Suprapubic skin (tissue), 4 donors: ENCODE results near the gene LRFN2. TPM values are rescaled to one million over a fixed set of nuclear protein-coding genes. Genes with fewer than 3 reads are reported as not detected.

Source experiments
- DNase-seq, 2 donors: peaks; one replicate each; pipeline ENCODE4 v3.0.0-alpha.2; 2019; ENCODE audit warnings: low spot score in 2 of 2
- H3K27ac ChIP-seq: fragments of 200-600 bp; sonication (generic); one replicate; pipeline ENCODE4 v1.5.1; 2019
- H3K27me3 ChIP-seq: fragments of 200-600 bp; sonication (generic); one replicate; pipeline ENCODE4 v1.5.1; 2019
- H3K36me3 ChIP-seq: fragments of 200-600 bp; sonication (generic); one replicate; pipeline ENCODE4 v1.5.1; 2019
- H3K4me1 ChIP-seq: fragments of 200-600 bp; sonication (generic); one replicate; pipeline ENCODE4 v1.5.1; 2019
- H3K4me3 ChIP-seq: fragments of 200-600 bp; sonication (generic); one replicate; pipeline ENCODE4 v1.5.1; 2019; ENCODE audit warnings: mild to moderate bottlenecking
- H3K9me3 ChIP-seq: fragments of 200-600 bp; sonication (generic); one replicate; pipeline ENCODE4 v1.5.1; 2019
- CTCF ChIP-seq, 2 donors: fragments of 200-600 bp in 1 of 2; fragments of 450-650 bp in 1 of 2; sonication (generic) in 1 of 2; IDR thresholded peaks; one replicate each; pipeline ENCODE4 v1.5.1; 2016 to 2019; ENCODE audit warnings: antibody characterized with exemption in 2 of 2, mild to moderate bottlenecking in 1 of 2, moderate library complexity in 1 of 2
- EP300 ChIP-seq: sonication (generic); formaldehyde crosslinking; IDR thresholded peaks from one replicate; pipeline ENCODE4 v1.6.1; 2017; ENCODE audit warnings: antibody characterized with exemption
- POLR2A ChIP-seq, 2 donors: fragments of 450-650 bp; IDR thresholded peaks; one replicate each; pipeline ENCODE4 v1.6.1; 2017; ENCODE audit warnings: antibody characterized with exemption in 2 of 2, mild to moderate bottlenecking in 2 of 2, moderate library complexity in 2 of 2
- POLR2AphosphoS5 ChIP-seq, 3 donors: sonication (generic); formaldehyde crosslinking; IDR thresholded peaks; one replicate each; pipeline ENCODE4 v1.6.1; 2017; ENCODE audit warnings: antibody characterized with exemption in 3 of 3
- WGBS: methylation state at CpG from one replicate; pipeline ENCODE4 v1.1.5; 2018; 5-methylcytosine and 5-hydroxymethylcytosine counted together
- total RNA-seq, 4 donors: library from RNA; depleted of rRNA; stranded (reverse); fragments of >200 nt; gene quantifications; one replicate each; pipeline ENCODE4 v1.1.0, GENCODE V29; 2016

LRFN2 gene
- total RNA-seq, 4 donors from 2014 or later: not detected

DNA sequence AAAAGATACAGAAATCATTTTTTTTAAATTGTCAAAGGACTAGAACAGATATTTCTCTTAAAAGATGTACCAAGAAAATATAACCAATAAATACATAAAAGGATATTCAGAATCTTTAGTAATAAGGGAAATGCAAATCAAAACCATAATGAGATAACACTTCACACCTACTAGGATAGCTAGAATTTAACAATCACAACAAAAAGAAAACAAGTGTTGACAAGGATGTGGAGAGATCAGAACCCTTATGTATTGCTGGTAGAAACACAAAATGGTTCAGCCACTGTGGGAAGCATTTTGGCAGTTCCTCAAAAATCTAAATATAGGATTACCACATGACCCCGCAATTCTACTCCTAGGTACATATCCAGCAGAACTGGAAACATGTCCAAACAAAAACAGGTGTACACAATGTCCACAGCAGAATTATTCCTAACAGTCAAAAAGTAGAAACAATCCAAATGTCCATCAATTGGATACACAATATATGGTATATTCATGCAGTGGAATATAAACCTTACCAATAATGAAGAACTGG lies 211.0 kb downstream of the LRFN2 start:
- no peaks in the 10 kb centered on the region for H3K4me1 ChIP-seq
- no peak overlapping the region for H3K4me3 ChIP-seq
- no peak overlapping the region for H3K27ac ChIP-seq
- WGBS: 69% methylated on average over 1 of the region's 1 CpG
- DNase-seq: no peak
- H3K36me3 ChIP-seq: no peaks in the 10 kb centered on the region
- no peaks in the 10 kb centered on the region for H3K9me3 ChIP-seq
- no peak for TF ChIP-seq POLR2AphosphoS5 (IDR thresholded peaks at IDR 0.05)
- TF ChIP-seq POLR2A (IDR thresholded peaks at IDR 0.05): no peak
- no peak for TF ChIP-seq CTCF (IDR thresholded peaks at IDR 0.05)
- no peak for TF ChIP-seq EP300
- no peaks in the 10 kb centered on the region for H3K27me3 ChIP-seq

DNA sequence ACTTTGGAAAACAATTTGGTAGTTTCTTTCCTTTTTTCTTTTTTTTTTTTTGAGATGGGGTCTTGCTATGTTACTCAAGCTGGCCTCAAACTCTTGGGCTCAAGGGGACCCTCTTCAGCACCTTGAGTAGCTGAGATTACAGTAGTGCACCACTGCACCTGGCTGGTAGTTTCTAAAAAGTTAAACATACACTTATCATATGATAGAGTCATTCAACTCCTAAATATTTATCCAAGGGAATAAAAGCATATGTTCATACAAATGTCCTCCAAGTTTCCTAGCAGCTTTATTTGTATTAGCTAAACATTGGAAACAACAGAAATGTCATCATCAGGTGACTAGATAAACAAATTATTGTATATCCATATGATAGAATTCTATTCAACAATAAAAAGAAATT lies 213.9 kb downstream of the LRFN2 start:
- H3K9me3 ChIP-seq: no peaks in the 10 kb centered on the region
- TF ChIP-seq EP300: no peak
- TF ChIP-seq CTCF (IDR thresholded peaks at IDR 0.05): no peak
- no peak for TF ChIP-seq POLR2A (IDR thresholded peaks at IDR 0.05)
- TF ChIP-seq POLR2AphosphoS5 (IDR thresholded peaks at IDR 0.05): no peak
- no peaks in the 10 kb centered on the region for H3K27me3 ChIP-seq
- no peak overlapping the region for H3K4me3 ChIP-seq
- no peak for DNase-seq
- no peak overlapping the region for H3K27ac ChIP-seq
- no peaks in the 10 kb centered on the region for H3K4me1 ChIP-seq
- no peaks in the 10 kb centered on the region for H3K36me3 ChIP-seq

DNA sequence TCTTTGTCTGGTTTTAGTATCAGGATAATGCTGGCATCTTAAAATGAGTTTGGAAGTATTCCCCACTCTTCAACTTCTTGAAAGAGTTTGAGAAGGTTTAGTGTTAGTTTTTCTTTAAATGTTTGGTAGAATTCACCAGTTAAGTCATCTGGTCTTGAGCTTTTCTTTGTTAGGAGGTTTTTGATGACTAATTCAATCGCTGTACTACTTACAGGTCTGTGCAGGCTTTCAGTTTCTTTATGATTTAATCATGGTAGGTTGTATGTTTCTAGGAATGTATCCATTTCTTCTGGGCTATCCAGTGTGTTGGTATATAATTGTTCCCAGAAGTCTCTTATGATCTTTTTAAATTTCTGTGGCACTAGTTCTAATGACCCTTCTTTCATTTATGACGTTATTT lies 215.5 kb downstream of the LRFN2 start:
- Histone ChIP-seq H3K27ac (no peak overlapping the region), H3K4me3 (no peak overlapping the region), H3K9me3 (no peaks in the 10 kb centered on the region), H3K27me3 (no peaks in the 10 kb centered on the region), H3K4me1 (no peaks in the 10 kb centered on the region), H3K36me3 (no peaks in the 10 kb centered on the region)
- TF ChIP-seq POLR2AphosphoS5 (IDR thresholded peaks at IDR 0.05): no peak
- no peak for TF ChIP-seq EP300
- WGBS: 64% methylated on average over 2 of the region's 2 CpGs
- no peak for DNase-seq

DNA sequence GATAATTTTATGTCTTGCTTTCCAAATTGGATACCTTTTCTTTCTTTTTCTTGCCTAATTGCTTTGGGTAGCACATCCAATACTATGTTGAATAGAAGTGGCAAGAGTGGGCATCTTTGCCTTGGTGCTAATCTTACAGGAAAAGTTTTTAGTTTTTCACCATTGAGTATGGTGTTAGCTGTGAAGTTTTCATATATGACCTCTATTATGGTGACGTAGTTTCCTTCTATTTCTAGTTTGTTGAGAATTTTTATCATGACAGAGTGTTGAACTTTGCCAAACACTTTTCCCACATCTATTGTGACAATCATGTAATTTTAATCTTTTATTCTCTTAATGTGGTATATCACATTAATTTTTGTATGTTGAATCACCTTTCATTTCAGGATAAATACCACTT lies 216.1 kb downstream of the LRFN2 start:
- DNase-seq: no peak
- Histone ChIP-seq H3K36me3 (no peaks in the 10 kb centered on the region), H3K27ac (no peak overlapping the region), H3K27me3 (no peaks in the 10 kb centered on the region), H3K9me3 (no peaks in the 10 kb centered on the region), H3K4me1 (no peaks in the 10 kb centered on the region), H3K4me3 (no peak overlapping the region)
- TF ChIP-seq CTCF (IDR thresholded peaks at IDR 0.05) (no peak), POLR2AphosphoS5 (IDR thresholded peaks at IDR 0.05) (no peak), EP300 (no peak)
- 93% methylated on average over 1 of the region's 1 CpG for WGBS

- DNase-seq: no peak
- TF ChIP-seq CTCF (IDR thresholded peaks at IDR 0.05) (no peak), EP300 (no peak), POLR2AphosphoS5 (IDR thresholded peaks at IDR 0.05) (no peak), POLR2A (IDR thresholded peaks at IDR 0.05) (no peak)
- Histone ChIP-seq H3K27me3 (no peaks in the 10 kb centered on the region), H3K36me3 (no peaks in the 10 kb centered on the region), H3K9me3 (no peaks in the 10 kb centered on the region), H3K4me1 (no peaks in the 10 kb centered on the region), H3K4me3 (no peak overlapping the region), H3K27ac (no peak overlapping the region)
- 30% methylated on average over 1 of the region's 1 CpG for WGBS
Observed at GRCh38 chr6:40369891-40370290, 217.3 kb downstream of the LRFN2 start.

DNA sequence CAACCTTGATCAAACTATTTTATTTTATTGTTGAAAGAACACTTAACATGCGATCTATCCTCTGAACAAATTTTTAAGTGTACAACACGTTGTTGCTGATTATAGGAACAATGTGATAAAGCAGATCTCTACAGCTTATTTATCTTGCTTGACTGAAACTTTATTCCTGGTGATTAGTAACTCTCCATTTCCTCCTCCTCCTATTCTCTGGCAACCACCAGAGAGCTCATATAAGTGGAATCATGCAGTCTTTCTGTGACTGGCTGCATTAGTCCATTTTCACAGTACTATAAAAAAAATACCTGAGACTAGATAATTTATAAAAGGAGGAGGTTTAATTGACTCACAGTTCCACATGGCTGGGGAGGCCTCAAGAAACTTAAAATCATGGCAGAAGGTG lies 218.1 kb downstream of the LRFN2 start:
- 49% methylated on average over 2 of the region's 2 CpGs for WGBS
- no peak for DNase-seq
- H3K27ac ChIP-seq: no peak overlapping the region
- no peak overlapping the region for H3K4me3 ChIP-seq
- no peaks in the 10 kb centered on the region for H3K36me3 ChIP-seq
- no peaks in the 10 kb centered on the region for H3K9me3 ChIP-seq
- no peaks in the 10 kb centered on the region for H3K27me3 ChIP-seq
- TF ChIP-seq EP300: no peak
- TF ChIP-seq POLR2A (IDR thresholded peaks at IDR 0.05): no peak
- no peak for TF ChIP-seq POLR2AphosphoS5 (IDR thresholded peaks at IDR 0.05)
- no peak for TF ChIP-seq CTCF (IDR thresholded peaks at IDR 0.05)
- no peaks in the 10 kb centered on the region for H3K4me1 ChIP-seq
